Measurements from ENCODE around the gene STAG3.
A peak's percentile ranks its signal among the peaks of the same experiment; 100 is the strongest.
"Not testable (repeated sequence)": the region's sequence is repeated elsewhere in the genome, so short reads cannot be mapped to it uniquely, and the experiment has no call there.

STAG3 gene

DNA sequence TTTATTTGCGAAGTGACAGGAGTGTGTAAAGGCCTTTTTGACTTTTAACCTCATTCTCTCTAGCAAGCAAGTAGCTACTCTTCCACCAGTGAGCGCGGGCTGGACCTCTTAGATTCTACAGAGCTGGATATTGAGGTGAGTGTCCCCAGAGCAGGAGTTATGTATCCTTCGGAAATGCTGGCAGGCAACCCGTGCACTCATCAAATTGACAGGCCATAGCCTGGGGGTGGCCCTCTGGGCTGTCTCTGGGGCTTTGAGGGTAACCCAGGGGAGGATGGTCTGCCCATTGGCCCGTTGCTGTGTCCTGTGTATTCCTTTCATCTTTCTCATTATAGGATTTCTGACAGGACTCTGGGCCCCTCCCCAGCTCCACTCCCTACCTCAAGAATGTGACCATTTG, 36.0 kb downstream of the STAG3 start:
- TF ChIP-seq, protein P1, sequence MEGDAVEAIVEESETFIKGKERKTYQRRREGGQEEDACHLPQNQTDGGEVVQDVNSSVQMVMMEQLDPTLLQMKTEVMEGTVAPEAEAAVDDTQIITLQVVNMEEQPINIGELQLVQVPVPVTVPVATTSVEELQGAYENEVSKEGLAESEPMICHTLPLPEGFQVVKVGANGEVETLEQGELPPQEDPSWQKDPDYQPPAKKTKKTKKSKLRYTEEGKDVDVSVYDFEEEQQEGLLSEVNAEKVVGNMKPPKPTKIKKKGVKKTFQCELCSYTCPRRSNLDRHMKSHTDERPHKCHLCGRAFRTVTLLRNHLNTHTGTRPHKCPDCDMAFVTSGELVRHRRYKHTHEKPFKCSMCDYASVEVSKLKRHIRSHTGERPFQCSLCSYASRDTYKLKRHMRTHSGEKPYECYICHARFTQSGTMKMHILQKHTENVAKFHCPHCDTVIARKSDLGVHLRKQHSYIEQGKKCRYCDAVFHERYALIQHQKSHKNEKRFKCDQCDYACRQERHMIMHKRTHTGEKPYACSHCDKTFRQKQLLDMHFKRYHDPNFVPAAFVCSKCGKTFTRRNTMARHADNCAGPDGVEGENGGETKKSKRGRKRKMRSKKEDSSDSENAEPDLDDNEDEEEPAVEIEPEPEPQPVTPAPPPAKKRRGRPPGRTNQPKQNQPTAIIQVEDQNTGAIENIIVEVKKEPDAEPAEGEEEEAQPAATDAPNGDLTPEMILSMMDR (IDR thresholded peaks at IDR 0.05) = no peak
- H3K9me3 Mint-ChIP-seq = no peaks in the 10 kb centered on the region
- peak overlapping the region; percentile 46 for H3K27ac Mint-ChIP-seq
- no peaks in the 10 kb centered on the region for H3K36me3 Mint-ChIP-seq (ENCODE audit: low read depth)
- peaks cover 6% of the 10 kb centered on the region for H3K27me3 Mint-ChIP-seq (ENCODE audit: low read depth, poor library complexity)
- DNase-seq = no peak
- peaks cover 56% of the 10 kb centered on the region for H3K4me1 Mint-ChIP-seq
- H3K4me3 Mint-ChIP-seq = no peak overlapping the region

GRCh38 chr7:100214356-100214755, 36.6 kb downstream of the STAG3 start:
- DNase-seq; H3K9me3 Mint-ChIP-seq; H3K36me3 Mint-ChIP-seq (ENCODE audit: low read depth); H3K4me3 Mint-ChIP-seq; H3K27me3 Mint-ChIP-seq (ENCODE audit: low read depth, poor library complexity): not testable (repeated sequence)
- Mint-ChIP-seq H3K27ac (peak overlapping the region; percentile 11), H3K4me1 (peaks cover 49% of the 10 kb centered on the region)

GRCh38 chr7:100215895-100216294, 38.2 kb downstream of the STAG3 start:
- H3K4me3 Mint-ChIP-seq = no peak overlapping the region
- H3K27ac Mint-ChIP-seq = no peak overlapping the region
- no peaks in the 10 kb centered on the region for H3K9me3 Mint-ChIP-seq
- H3K36me3 Mint-ChIP-seq (ENCODE audit: low read depth) = no peaks in the 10 kb centered on the region
- H3K4me1 Mint-ChIP-seq = peaks cover 44% of the 10 kb centered on the region
- TF ChIP-seq, protein P1 (IDR thresholded peaks at IDR 0.05) = no peak
- H3K27me3 Mint-ChIP-seq (ENCODE audit: low read depth, poor library complexity) = peaks cover 3% of the 10 kb centered on the region
- no peak for DNase-seq

DNA sequence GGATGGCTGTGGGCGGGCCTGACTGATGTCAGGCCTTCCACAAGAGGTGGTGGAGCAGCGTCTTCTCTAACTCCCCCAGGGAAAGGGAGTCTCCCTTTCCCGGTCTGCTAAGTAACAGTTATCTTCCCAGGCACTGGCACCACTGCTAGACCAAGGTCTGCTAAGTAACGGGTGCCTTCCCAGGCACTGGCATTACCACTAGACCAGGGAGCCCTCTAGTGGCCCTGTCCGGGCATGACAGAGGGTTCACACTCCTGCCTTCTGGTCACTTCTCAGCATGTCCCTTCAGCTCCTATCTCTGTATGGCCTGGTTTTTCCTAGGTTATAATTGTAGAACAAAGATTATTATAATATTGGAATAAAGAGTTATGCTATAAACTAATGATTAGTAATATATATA, 40.2 kb downstream of the STAG3 start:
- H3K4me1 Mint-ChIP-seq = peaks cover 37% of the 10 kb centered on the region
- H3K27me3 Mint-ChIP-seq (ENCODE audit: low read depth, poor library complexity); H3K36me3 Mint-ChIP-seq (ENCODE audit: low read depth); H3K27ac Mint-ChIP-seq; H3K9me3 Mint-ChIP-seq; H3K4me3 Mint-ChIP-seq: not testable (repeated sequence)
- TF ChIP-seq, protein P1 (IDR thresholded peaks at IDR 0.05) = peak; percentile 53
- DNase-seq = peak; percentile 93

GRCh38 chr7:100219271-100219737, 41.6 kb downstream of the STAG3 start:
- no peak overlapping the region for H3K27ac Mint-ChIP-seq
- TF ChIP-seq, protein P1 (IDR thresholded peaks at IDR 0.05) = no peak

GRCh38 chr7:100219801-100220585, 42.3 kb downstream of the STAG3 start, which contains the start of gene PVRIG:
Gene PVRIG (plus strand): TSS chr7:100219949. CDS start chr7:100219971, 22 bp downstream.
- H3K36me3 Mint-ChIP-seq (ENCODE audit: low read depth); DNase-seq; H3K27me3 Mint-ChIP-seq (ENCODE audit: low read depth, poor library complexity); H3K27ac Mint-ChIP-seq; H3K9me3 Mint-ChIP-seq; H3K4me3 Mint-ChIP-seq: not testable (repeated sequence)
- H3K4me1 Mint-ChIP-seq = peaks cover 17% of the 10 kb centered on the region

More at GRCh38 chr7:100219271-100219737, 41.6 kb downstream of the STAG3 start:
- no peak overlapping the region for H3K4me3 Mint-ChIP-seq
- peaks cover 3% of the 10 kb centered on the region for H3K27me3 Mint-ChIP-seq (ENCODE audit: low read depth, poor library complexity)
- peaks cover 24% of the 10 kb centered on the region for H3K4me1 Mint-ChIP-seq
- H3K9me3 Mint-ChIP-seq = no peaks in the 10 kb centered on the region
- peaks cover 2% of the 10 kb centered on the region for H3K36me3 Mint-ChIP-seq (ENCODE audit: low read depth)
- DNase-seq = no peak

Measured in nephron progenitor cell (in vitro differentiated cells).